Measurements from ENCODE around the gene UNC119B. TPM values are rescaled to one million over a fixed set of nuclear protein-coding genes. Genes with fewer than 3 reads are reported as not detected.

The UNC119B gene
- total RNA-seq, 2 experiments from 2014 or later = 26.2 to 29.8 TPM

GRCh38 chr12:120686690-120687577, 23.3 kb upstream of the UNC119B start, which contains the start of gene MLEC:
Gene MLEC, plus strand, starts transcription at chr12:120687149. Its CDS starts 148 bp downstream, at chr12:120687297.
- ChIA-PET CTCF (interaction anchor here (0.6 to 1.4 kb wide), 5 partner anchors 20 to 995 kb away, joined by 3 to 6 read pairs (median 3); no protein-coding TSS in a partner anchor), POLR2A (interaction anchor here (0.6 to 1.3 kb wide), 3 partner anchors 70 to 218 kb away, joined by 4 to 6 read pairs (median 6); partner anchors contain the start of gene POP5)

- POLR2A ChIA-PET = interaction anchor here (1.0 to 1.3 kb wide), 2 partner anchors 69 to 106 kb away, joined by 4 to 6 read pairs; partner anchors contain the start of gene POP5
- CTCF ChIA-PET = interaction anchor here (0.6 to 1.4 kb wide), 4 partner anchors 19 to 160 kb away, joined by 3 to 6 read pairs (median 4); no protein-coding TSS in a partner anchor
These were observed 22.5 kb upstream of the UNC119B start for GRCh38 chr12:120687578-120688289.

DNA sequence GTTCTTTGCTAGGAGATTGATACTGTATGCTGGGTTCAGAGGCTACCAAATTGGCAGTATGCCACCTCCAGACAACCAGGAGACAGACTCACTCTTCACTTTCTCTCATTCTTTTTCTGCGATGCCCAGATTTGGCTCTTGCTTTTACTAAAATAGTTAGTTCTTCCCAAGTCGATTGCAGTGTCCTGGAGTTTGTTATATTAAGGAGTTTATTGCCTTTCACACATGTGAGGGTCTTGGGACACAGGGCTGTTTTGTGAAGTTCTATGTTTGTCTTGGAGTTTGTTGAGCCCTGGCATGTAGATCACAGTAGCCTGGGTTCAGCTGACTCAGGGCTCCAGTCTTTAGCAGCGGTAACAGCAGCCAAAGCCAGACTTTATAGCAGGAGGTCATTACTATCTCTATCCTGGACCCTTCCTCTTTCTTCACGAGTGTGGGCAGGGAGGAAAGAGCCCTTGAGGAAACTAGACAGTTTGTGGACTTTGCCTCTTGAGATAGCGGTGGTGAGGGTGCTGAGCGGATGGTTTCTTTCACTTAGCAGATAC, 21.7 kb upstream of the UNC119B start:
- CTCF ChIA-PET = interaction anchor here (0.6 to 1.7 kb wide), 4 partner anchors 40 to 161 kb away, joined by 3 to 6 read pairs (median 4); no protein-coding TSS in a partner anchor
- POLR2A ChIA-PET = no interaction called here

- POLR2A ChIA-PET = no interaction called here
- CTCF ChIA-PET = interaction anchor here (1.7 kb wide), 1 partner anchor 42 kb away, joined by 5 read pairs; no protein-coding TSS in a partner anchor
These were observed 20.7 kb upstream of the UNC119B start for GRCh38 chr12:120689397-120690082.

DNA sequence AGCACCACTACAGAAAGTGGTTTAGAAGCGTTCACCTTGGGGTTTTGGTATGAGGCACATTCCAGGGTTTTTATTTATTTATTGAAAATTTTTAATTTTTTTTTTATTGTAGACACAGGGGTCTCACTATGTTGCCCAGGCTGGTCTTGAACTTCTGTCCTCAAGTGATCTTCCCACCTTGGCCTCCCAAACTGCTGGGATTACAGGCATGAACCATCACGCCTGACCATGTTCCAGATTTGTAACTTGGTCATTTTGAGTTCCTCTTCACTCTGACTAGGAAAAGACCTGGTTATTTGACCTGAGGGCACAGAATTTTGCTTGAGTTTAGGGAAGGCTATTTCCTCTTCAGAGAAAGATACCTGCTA, 20.2 kb upstream of the UNC119B start:
- ChIA-PET CTCF (interaction anchor here (1.7 kb wide), 2 partner anchors 11 to 43 kb away, joined by 4 to 5 read pairs; no protein-coding TSS in a partner anchor), POLR2A (no interaction called here)

DNA sequence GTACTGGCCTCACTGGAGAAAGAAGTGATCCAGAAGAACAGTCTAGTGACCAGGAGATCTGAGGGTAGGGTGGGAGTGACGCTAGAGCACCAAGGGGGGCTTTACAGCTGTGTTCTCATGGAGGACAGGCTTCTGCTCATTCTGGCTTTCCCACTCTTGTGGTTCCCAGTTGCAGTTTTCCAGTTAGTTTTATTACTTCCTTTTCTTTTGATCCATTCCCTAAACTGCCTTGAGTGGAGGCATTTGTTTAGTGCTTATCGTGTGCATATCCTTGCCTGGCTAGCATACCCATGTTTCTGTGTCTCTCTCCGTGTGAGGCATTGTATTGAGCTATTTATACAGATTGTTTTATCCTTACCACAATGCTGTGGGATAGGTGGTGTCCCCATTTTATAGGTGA, 19.3 kb upstream of the UNC119B start:
- CTCF ChIA-PET = interaction anchor here (1.7 kb wide), 1 partner anchor 10 kb away, joined by 4 read pairs; no protein-coding TSS in a partner anchor
- POLR2A ChIA-PET = no interaction called here

DNA sequence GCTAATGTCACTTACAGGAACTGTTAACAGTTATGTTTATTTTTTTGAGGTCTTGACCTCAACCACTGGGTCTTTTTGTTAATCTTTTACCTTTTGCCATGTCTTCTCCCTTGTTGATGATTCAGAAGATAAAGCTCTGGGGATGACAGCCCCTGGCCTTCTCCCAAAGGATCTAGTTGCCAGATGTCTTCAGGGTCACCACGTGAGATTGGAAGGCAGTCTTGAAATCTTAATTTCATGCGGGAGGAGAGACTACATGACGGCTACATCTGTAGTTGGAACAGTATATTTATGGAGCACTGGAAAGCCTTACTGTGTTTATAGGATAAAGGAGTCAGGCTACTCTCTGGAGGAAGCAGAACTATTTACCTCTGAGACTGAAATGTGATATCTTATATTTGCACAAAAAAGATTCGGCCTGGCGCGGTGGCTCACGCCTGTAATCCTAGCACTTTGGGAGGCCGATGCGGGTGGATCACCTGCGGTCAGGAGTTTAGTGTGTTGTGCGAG, 17.7 kb upstream of the UNC119B start:
- POLR2A ChIA-PET = no interaction called here
- CTCF ChIA-PET = no interaction called here

GRCh38 chr12:120693848-120694247, 16.4 kb upstream of the UNC119B start:
- ChIA-PET POLR2A (no interaction called here), CTCF (no interaction called here)

- POLR2A ChIA-PET = no interaction called here
These were observed 13.6 kb upstream of the UNC119B start for GRCh38 chr12:120696626-120697025.

DNA sequence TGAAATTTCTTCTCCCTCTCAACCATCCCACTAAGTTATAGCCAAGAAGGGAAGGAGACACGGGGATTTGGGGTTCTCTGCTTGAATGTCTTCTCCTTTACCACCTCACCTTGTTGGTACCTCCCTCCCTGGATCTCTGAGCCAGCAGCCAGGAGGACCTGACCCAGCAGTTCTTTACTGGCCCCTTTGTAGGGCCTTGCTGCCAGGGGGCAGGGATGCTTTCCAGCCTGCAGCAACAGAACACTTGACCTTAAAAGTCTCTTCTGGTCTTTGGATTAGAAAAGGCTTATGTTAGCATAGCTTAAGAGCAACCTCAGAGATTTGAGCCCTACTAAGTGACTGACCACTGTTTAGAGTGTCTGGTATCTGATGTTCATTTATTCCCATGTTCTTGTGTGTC, 12.9 kb upstream of the UNC119B start:
- ChIA-PET POLR2A (interaction anchor here (1.3 kb wide), 1 partner anchor 20 kb away, joined by 3 read pairs; no protein-coding TSS in a partner anchor), CTCF (interaction anchor here (1.3 kb wide), 1 partner anchor 48 kb away, joined by 7 read pairs; no protein-coding TSS in a partner anchor)

More at GRCh38 chr12:120696626-120697025, 13.6 kb upstream of the UNC119B start:
- CTCF ChIA-PET = no interaction called here

GRCh38 chr12:120698665-120699064, 11.6 kb upstream of the UNC119B start:
- POLR2A ChIA-PET = no interaction called here
- CTCF ChIA-PET = interaction anchor here (1.3 kb wide), 1 partner anchor 49 kb away, joined by 7 read pairs; no protein-coding TSS in a partner anchor

GRCh38 chr12:120699553-120699952, 10.7 kb upstream of the UNC119B start:
- ChIA-PET POLR2A (no interaction called here), CTCF (no interaction called here)

- CTCF ChIA-PET = interaction anchor here (0.7 kb wide), 2 partner anchors 10 to 53 kb away, joined by 3 to 4 read pairs; no protein-coding TSS in a partner anchor
- POLR2A ChIA-PET = no interaction called here
These were observed 9.4 kb upstream of the UNC119B start for GRCh38 chr12:120700886-120701285.

GRCh38 chr12:120702637-120703036, 7.6 kb upstream of the UNC119B start:
- CTCF ChIA-PET = interaction anchor here (0.7 kb wide), 1 partner anchor 66 kb away, joined by 3 read pairs; no protein-coding TSS in a partner anchor

DNA sequence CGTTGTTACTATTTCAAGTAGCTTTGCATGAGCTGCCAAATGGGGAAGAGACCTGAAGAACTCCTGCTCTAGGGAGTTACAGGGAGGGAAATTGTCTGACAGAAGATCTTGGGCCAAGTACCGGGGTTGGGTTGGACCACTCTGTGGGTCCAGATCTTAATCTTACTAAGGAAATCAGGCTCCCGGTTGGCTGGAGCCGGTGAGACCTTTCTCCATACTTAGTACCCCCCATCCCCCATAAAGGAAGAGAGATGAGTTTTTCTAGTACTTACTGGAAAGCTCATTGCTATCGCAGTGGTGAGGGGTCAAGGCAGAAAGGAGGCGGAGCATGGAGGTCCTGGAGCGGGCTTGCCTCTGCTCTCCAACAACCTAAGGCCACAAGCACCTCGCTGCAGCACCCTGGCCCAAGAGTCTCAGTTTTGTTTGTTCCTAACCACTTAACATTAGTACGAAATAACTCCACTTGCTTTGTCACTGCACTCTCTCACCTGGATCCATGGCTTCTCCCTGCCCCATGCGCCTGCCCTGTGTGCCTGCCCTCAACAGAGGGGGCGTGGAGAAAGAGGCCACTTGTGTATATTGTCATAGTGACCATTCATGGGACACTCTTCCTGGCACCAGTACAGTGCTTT, 6.8 kb upstream of the UNC119B start:
- ChIA-PET POLR2A (no interaction called here), CTCF (interaction anchor here (0.7 kb wide), 1 partner anchor 67 kb away, joined by 3 read pairs; no protein-coding TSS in a partner anchor)

More at GRCh38 chr12:120702637-120703036, 7.6 kb upstream of the UNC119B start:
- POLR2A ChIA-PET = no interaction called here

GRCh38 chr12:120705618-120706017, 4.6 kb upstream of the UNC119B start:
- ChIA-PET POLR2A (interaction anchor here (0.5 kb wide), 1 partner anchor 209 kb away, joined by 7 read pairs; no protein-coding TSS in a partner anchor), CTCF (interaction anchor here (0.6 to 0.7 kb wide), 2 partner anchors 56 to 120 kb away, joined by 3 to 5 read pairs; no protein-coding TSS in a partner anchor)

GRCh38 chr12:120706029-120706428, 4.2 kb upstream of the UNC119B start:
- ChIA-PET POLR2A (interaction anchor here (0.5 kb wide), 1 partner anchor 209 kb away, joined by 7 read pairs; no protein-coding TSS in a partner anchor), CTCF (interaction anchor here (0.7 kb wide), 1 partner anchor 57 kb away, joined by 3 read pairs; no protein-coding TSS in a partner anchor)

DNA sequence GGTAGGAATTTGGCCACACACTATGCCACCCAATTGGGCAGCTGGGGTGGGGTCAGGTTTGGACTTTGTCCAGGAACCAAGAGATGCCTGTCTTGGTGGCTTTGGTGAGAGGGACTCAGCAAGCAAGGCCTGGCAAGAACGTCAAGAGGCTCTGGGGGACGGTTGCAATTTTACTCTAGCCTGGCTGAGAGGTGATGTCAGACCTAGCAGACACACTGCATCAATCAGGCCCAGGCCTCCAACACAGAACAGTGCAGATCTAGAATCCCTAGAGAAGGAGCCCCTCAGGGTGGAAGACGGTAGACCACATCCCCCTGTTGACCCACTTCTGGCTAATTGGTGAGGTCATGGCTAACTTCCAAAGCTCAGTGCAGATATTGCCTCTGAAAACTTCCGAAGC, 1.6 kb upstream of the UNC119B start:
- CTCF ChIA-PET = interaction anchor here (0.7 to 1.6 kb wide), 6 partner anchors 26 to 297 kb away, joined by 3 to 5 read pairs (median 3); no protein-coding TSS in a partner anchor
- POLR2A ChIA-PET = no interaction called here
